SK-N-SH (cell line): ENCODE measurements around the gene HSDL1. TPM values are rescaled to one million over a fixed set of nuclear protein-coding genes. Genes with fewer than 3 reads are reported as not detected.

Experiments
- CTCF ChIA-PET: fragments of 300-600, 350-600 bp; formaldehyde crosslinking; extraction: SDS; loops from one replicate; lab custom pipeline; 2021; lab: Yijun Ruan, JAX
- POLR2A ChIA-PET: fragments of 350-600 bp; sonication (Branson Sonifier 250); formaldehyde crosslinking; extraction: SDS; loops from one replicate; lab custom pipeline; 2020; ENCODE audit warnings: antibody characterized with exemption, inconsistent platforms; lab: Yijun Ruan, JAX
- DNase-seq: peaks from one replicate; pipeline ENCODE4 v3.0.0; 2012
- H2AFZ ChIP-seq: fragments of 200-600 bp; sonication (generic); 2 replicates; pipeline ENCODE4 v1.8.1; 2016; ENCODE audit warnings: antibody characterized with exemption, mild to moderate bottlenecking, low read depth
- H3F3A ChIP-seq: fragments of 200-600 bp; sonication (generic); replicated peaks from 2 replicates; pipeline ENCODE3; 2016; ENCODE audit warnings: antibody characterized with exemption, mild to moderate bottlenecking; ENCODE audit not compliant: insufficient read depth
- H3K27ac ChIP-seq, 2 experiments: fragments of 200-500 bp in 1 of 2; fragments of 200-600 bp in 1 of 2; sonication (Bioruptor generic) in 1 of 2; sonication (generic), shearing (Covaris generic) in 1 of 2; 2 replicates each; pipeline versions ENCODE4 v1.5.1 to v1.6.1; 2014 to 2016; ENCODE audit warnings: low read depth in 2 of 2, inconsistent platforms in 1 of 2, low read length in 1 of 2, mild to moderate bottlenecking in 1 of 2, mixed read lengths in 1 of 2
- H3K27me3 ChIP-seq: fragments of 200-600 bp; sonication (generic), shearing (Covaris generic); 2 replicates; pipeline ENCODE4 v1.6.1; 2016; ENCODE audit warnings: mixed run types; ENCODE audit not compliant: insufficient read depth
- H3K36me3 ChIP-seq, 2 experiments: fragments of 200-500 bp in 1 of 2; fragments of 200-600 bp in 1 of 2; sonication (Bioruptor generic) in 1 of 2; sonication (generic) in 1 of 2; replicated peaks in 1 of 2; 2 replicates each; pipeline versions ENCODE3 to v1.5.1; 2014 to 2016; ENCODE audit warnings: low read length in 1 of 2, mild to moderate bottlenecking in 1 of 2; ENCODE audit not compliant: insufficient read depth in 2 of 2, control insufficient read depth in 1 of 2
- H3K4me1 ChIP-seq, 2 experiments: fragments of 200-500 bp in 1 of 2; fragments of 200-600 bp in 1 of 2; sonication (Bioruptor generic) in 1 of 2; sonication (generic), shearing (Covaris generic) in 1 of 2; 2 replicates each; pipeline versions ENCODE4 v1.5.1 to v1.6.1; 2014 to 2016; ENCODE audit warnings: low read depth in 1 of 2, low read length in 1 of 2, mixed run types in 1 of 2; ENCODE audit not compliant: insufficient read depth in 2 of 2, control insufficient read depth in 1 of 2
- H3K4me2 ChIP-seq: fragments of 200-600 bp; sonication (generic), shearing (Covaris generic); 2 replicates; pipeline ENCODE4 v1.6.1; 2017; ENCODE audit warnings: mixed run types
- H3K4me3 ChIP-seq, 2 experiments: fragments of 200-500 bp in 1 of 2; fragments of 200-600 bp in 1 of 2; sonication (Bioruptor generic) in 1 of 2; sonication (generic), shearing (Covaris generic) in 1 of 2; 2 replicates each; pipeline versions ENCODE4 v1.5.1 to v1.8.1; 2014 to 2016; ENCODE audit warnings: low read depth in 2 of 2, inconsistent platforms in 1 of 2, low read length in 1 of 2, mild to moderate bottlenecking in 1 of 2, mixed read lengths in 1 of 2, moderate library complexity in 1 of 2
- H3K79me2 ChIP-seq: fragments of 200-600 bp; sonication (generic); 2 replicates; pipeline ENCODE4 v1.8.1; 2017; ENCODE audit warnings: mild to moderate bottlenecking; ENCODE audit not compliant: insufficient read depth
- H3K9ac ChIP-seq: fragments of 200-600 bp; sonication (generic); 2 replicates; pipeline ENCODE4 v1.6.1; 2017; ENCODE audit warnings: mixed run types
- H3K9me2 ChIP-seq: fragments of 200-600 bp; sonication (generic); 2 replicates; pipeline ENCODE4 v1.6.1; 2017; ENCODE audit warnings: mixed run types
- H3K9me3 ChIP-seq: fragments of 200-600 bp; sonication (generic); 2 replicates; pipeline ENCODE4 v1.6.1; 2017; ENCODE audit warnings: mixed run types, mild to moderate bottlenecking, moderate library complexity
- H4K20me1 ChIP-seq: fragments of 200-600 bp; sonication (generic); 2 replicates; pipeline ENCODE4 v1.6.1; 2017; ENCODE audit warnings: mild to moderate bottlenecking, mixed run types; ENCODE audit not compliant: insufficient read depth
- CHD2 ChIP-seq: fragments of 150-350 bp; IDR thresholded peaks from 2 replicates; pipeline ENCODE4 v1.6.1; 2018; ENCODE audit warnings: low read length; ENCODE audit not compliant: partially characterized antibody
- EP300 ChIP-seq, 2 experiments: IDR thresholded peaks; 2 replicates each; pipeline versions ENCODE4 v1.4.0 to v1.6.1; 2012; ENCODE audit warnings: borderline replicate concordance in 1 of 2, low read depth in 1 of 2, low read length in 1 of 2
- FOXM1 ChIP-seq: IDR thresholded peaks from 2 replicates; pipeline ENCODE4 v1.4.0; 2012; ENCODE audit warnings: low read depth, mild to moderate bottlenecking
- GABPA ChIP-seq: IDR thresholded peaks from 2 replicates; pipeline ENCODE4 v1.4.0; 2012; ENCODE audit warnings: low read depth, mild to moderate bottlenecking
- MXI1 ChIP-seq: IDR thresholded peaks from 2 replicates; pipeline ENCODE4 v1.6.1; 2012; ENCODE audit warnings: mild to moderate bottlenecking, low read depth, low read length, improper control_type of control experiment
- NFIC ChIP-seq: IDR thresholded peaks from 2 replicates; pipeline ENCODE4 v1.4.0; 2012; ENCODE audit warnings: borderline replicate concordance
- SMC3 ChIP-seq: IDR thresholded peaks from 2 replicates; pipeline ENCODE4 v1.6.1; 2012; ENCODE audit warnings: low read depth, low read length, improper control_type of control experiment
- TAF1 ChIP-seq: IDR thresholded peaks from 2 replicates; pipeline ENCODE4 v1.6.1; 2012; ENCODE audit warnings: low read depth, mild to moderate bottlenecking, low read length, moderate library complexity, borderline replicate concordance
- TCF12 ChIP-seq: IDR thresholded peaks from 2 replicates; pipeline ENCODE4 v1.4.0; 2012
- TEAD4 ChIP-seq: IDR thresholded peaks from 2 replicates; pipeline ENCODE4 v1.4.0; 2012; ENCODE audit warnings: mild to moderate bottlenecking, borderline replicate concordance; ENCODE audit not compliant: insufficient read depth
- USF2 ChIP-seq: fragments of 150-350 bp; IDR thresholded peaks from 2 replicates; pipeline ENCODE4 v1.6.1; 2017; ENCODE audit warnings: antibody characterized with exemption, low read length, low read depth, borderline replicate concordance
- WGBS: methylation state at CpG from one replicate; pipeline ENCODE4 v1.1.6; 2017; ENCODE audit warnings: low lambda C conversion rate; 5-methylcytosine and 5-hydroxymethylcytosine counted together
- polyA plus RNA-seq, 3 experiments: library from polyadenylated mRNA; depleted of rRNA; stranded (reverse); fragments of >200 nt; gene quantifications; 2 replicates each; pipeline ENCODE4 v1.2.3, GENCODE V29; 2012
- TF ChIP-seq, protein P1 (sequence below): IDR thresholded peaks from 2 replicates; pipeline ENCODE4; 2012
- TF ChIP-seq, protein P2 (sequence below): IDR thresholded peaks from 2 replicates; pipeline ENCODE4 v1.4.0; 2012; ENCODE audit warnings: low read depth, borderline replicate concordance
- TF ChIP-seq, protein P3 (sequence below): IDR thresholded peaks from 2 replicates; pipeline ENCODE4 v1.4.0; 2012; ENCODE audit warnings: low read depth

HSDL1 gene
- polyA plus RNA-seq, 1 of the 3 experiments (the other 2 are of a cell fraction): 14.5 TPM

- Histone ChIP-seq H3K79me2 (peaks cover 12% of the 10 kb centered on the region), H3K4me2 (no peak overlapping the region), H3F3A (no peaks in the 10 kb centered on the region), H4K20me1 (0 out of 2 replicates have a peak, but pooled peaks cover 5% of the 10 kb centered on the region), H3K27me3 (no peaks in the 10 kb centered on the region), H2AFZ (no peak overlapping the region), H3K9ac (no peak overlapping the region), H3K27ac (no peak overlapping the region), H3K4me1 (peaks cover 0 to 7% of the 10 kb centered on the region in 2 experiments; a peak in 1 of 4 replicates), H3K9me2 (no peaks in the 10 kb centered on the region), H3K36me3 (peaks cover 0 to 61% of the 10 kb centered on the region in 2 experiments), H3K9me3 (no peaks in the 10 kb centered on the region), H3K4me3 (no peak overlapping the region)
- CTCF ChIA-PET: interaction anchor here (0.8 to 9.0 kb wide), 5 partner anchors 15 to 304 kb away, joined by 3 to 109 read pairs (median 4); no protein-coding TSS in a partner anchor
- 98% methylated on average over 8 of the region's 33 CpGs for WGBS
- no peak for DNase-seq
- POLR2A ChIA-PET: no interaction called here
- TF ChIP-seq, protein P1, sequence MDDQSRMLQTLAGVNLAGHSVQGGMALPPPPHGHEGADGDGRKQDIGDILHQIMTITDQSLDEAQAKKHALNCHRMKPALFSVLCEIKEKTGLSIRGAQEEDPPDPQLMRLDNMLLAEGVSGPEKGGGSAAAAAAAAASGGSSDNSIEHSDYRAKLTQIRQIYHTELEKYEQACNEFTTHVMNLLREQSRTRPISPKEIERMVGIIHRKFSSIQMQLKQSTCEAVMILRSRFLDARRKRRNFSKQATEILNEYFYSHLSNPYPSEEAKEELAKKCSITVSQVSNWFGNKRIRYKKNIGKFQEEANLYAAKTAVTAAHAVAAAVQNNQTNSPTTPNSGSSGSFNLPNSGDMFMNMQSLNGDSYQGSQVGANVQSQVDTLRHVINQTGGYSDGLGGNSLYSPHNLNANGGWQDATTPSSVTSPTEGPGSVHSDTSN: no peak
- TF ChIP-seq GABPA: no peak
- no peak for TF ChIP-seq USF2
- TF ChIP-seq, protein P2, sequence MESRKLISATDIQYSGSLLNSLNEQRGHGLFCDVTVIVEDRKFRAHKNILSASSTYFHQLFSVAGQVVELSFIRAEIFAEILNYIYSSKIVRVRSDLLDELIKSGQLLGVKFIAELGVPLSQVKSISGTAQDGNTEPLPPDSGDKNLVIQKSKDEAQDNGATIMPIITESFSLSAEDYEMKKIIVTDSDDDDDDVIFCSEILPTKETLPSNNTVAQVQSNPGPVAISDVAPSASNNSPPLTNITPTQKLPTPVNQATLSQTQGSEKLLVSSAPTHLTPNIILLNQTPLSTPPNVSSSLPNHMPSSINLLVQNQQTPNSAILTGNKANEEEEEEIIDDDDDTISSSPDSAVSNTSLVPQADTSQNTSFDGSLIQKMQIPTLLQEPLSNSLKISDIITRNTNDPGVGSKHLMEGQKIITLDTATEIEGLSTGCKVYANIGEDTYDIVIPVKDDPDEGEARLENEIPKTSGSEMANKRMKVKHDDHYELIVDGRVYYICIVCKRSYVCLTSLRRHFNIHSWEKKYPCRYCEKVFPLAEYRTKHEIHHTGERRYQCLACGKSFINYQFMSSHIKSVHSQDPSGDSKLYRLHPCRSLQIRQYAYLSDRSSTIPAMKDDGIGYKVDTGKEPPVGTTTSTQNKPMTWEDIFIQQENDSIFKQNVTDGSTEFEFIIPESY: no peak
These were observed 34.8 kb upstream of the HSDL1 start for GRCh38 chr16:84179612-84180320.

GRCh38 chr16:84178892-84179611 lies 34.1 kb upstream of the HSDL1 start:
- peaks cover 0 to 7% of the 10 kb centered on the region in 2 experiments; a peak in 1 of 4 replicates for H3K4me1 ChIP-seq
- 97% methylated on average over 12 of the region's 28 CpGs for WGBS
- H3K36me3 ChIP-seq: peaks cover 0 to 54% of the 10 kb centered on the region in 2 experiments
- no peaks in the 10 kb centered on the region for H3F3A ChIP-seq
- ChIA-PET POLR2A (interaction anchor here (1.2 kb wide), 1 partner anchor 8 kb away, joined by 3 read pairs; the partner anchor contains the start of gene TAF1C), CTCF (interaction anchor here (0.6 to 9.0 kb wide), 9 partner anchors 8 to 305 kb away, joined by 3 to 109 read pairs (median 3); partner anchors contain the start of gene TAF1C)
- H3K27me3 ChIP-seq: no peaks in the 10 kb centered on the region
- H3K4me2 ChIP-seq: no peak overlapping the region
- H3K9me3 ChIP-seq: no peaks in the 10 kb centered on the region
- 0 out of 2 replicates have a peak, but pooled peaks cover 5% of the 10 kb centered on the region for H4K20me1 ChIP-seq
- no peaks in the 10 kb centered on the region for H3K9me2 ChIP-seq
- no peak overlapping the region for H2AFZ ChIP-seq
- no peak overlapping the region for H3K4me3 ChIP-seq
- no peak overlapping the region for H3K9ac ChIP-seq
- peaks cover 5% of the 10 kb centered on the region; the same call in 1 of the 2 replicates for H3K79me2 ChIP-seq
- no peak overlapping the region for H3K27ac ChIP-seq
- no peak for DNase-seq
- TF ChIP-seq FOXM1 (no peak), USF2 (no peak), TAF1 (no peak), EP300 (IDR thresholded peaks at IDR 0.05; ENCODE audit: borderline replicate concordance in 1 of 2, low read depth in 1 of 2, low read length in 1 of 2) (no peak), CHD2 (no peak), TCF12 (no peak), NFIC (no peak), MXI1 (no peak), TEAD4 (no peak), SMC3 (no peak)
- TF ChIP-seq, protein P3, sequence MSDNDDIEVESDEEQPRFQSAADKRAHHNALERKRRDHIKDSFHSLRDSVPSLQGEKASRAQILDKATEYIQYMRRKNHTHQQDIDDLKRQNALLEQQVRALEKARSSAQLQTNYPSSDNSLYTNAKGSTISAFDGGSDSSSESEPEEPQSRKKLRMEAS: no peak
- TF ChIP-seq, protein P2: no peak
